NCI-H1930 (cell line): Measurements from ENCODE around the gene CDHR2.
A peak's percentile ranks its signal among the peaks of the same experiment; 100 is the strongest.

ENCODE experiments used
- DNase-seq, 2 experiments: peaks; one replicate each; lab custom pipeline; 2025; lab: John Stamatoyannopoulos, UW

CDHR2 gene

DNA sequence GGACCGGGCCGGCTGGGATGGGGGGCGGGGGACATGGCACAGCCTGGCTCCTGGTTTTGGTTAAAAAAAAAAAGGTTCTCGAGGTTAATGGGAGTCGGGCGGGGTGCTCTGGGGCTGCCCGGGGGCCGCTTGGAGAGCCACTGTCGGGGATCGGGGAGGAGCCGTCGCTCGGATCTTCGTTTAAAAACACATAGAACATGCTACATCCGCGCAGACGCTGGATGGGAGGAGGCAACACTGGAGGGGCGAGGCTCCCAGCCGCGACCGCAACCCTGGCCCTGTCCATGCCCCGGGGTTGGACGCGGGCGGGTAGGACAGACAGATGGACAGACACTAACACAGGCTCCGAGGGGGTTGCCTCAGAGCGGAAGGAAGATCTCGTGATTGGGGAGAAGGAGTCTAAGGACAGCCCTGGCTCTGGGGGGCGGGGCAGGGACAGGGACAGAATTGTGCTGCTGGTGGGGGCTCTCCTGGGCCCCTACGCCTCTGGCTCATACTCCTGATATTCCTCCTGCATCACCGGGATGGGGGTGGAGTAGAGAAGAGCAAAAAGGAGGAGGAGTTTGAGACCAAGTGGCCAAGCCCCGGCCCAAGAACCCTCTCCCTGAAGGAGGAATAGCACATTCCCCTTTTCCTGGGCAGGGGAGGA is 71.3 kb downstream of the CDHR2 start:
- no peak for DNase-seq

DNA sequence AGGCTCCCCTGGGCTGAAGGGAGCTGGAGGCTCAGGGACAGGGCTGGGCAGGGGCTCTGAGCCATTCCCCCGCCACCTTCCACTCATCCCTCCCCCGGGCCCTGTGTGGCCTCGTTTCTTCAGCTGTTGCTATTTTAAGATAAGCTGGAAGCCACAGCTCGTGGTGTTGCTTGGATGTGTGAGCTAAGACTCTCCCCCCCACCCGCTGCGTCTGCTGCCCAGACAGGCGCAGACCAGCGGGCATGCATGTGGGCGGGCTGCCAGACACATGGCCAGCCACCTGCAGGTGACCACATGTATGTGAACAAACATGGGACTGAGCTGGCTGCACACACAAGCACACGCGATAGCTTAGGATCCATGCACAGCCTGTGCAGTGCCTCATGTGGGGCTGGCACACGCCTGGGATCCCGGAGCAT is 72.5 kb downstream of the CDHR2 start:
- DNase-seq: no peak

DNA sequence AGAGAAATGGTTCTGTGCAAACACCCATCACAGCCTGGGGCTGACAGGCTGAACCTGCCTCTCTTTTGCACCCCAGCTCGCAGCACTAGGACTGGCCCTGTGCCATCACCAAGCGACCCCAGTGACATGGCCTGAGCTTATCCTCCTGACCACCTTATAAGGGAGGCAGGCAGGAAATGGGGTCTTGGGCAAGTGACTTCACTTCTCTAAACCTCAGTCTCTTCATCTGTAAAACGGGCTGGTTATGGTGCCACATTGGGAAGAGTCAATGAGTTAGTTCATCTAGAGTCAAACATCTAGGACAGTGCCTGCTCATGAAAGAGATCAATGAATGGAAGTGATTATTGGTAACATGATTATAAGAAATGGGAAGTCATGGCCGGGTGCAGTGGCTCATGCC is 75.0 kb downstream of the CDHR2 start:
- no peak for DNase-seq

DNA sequence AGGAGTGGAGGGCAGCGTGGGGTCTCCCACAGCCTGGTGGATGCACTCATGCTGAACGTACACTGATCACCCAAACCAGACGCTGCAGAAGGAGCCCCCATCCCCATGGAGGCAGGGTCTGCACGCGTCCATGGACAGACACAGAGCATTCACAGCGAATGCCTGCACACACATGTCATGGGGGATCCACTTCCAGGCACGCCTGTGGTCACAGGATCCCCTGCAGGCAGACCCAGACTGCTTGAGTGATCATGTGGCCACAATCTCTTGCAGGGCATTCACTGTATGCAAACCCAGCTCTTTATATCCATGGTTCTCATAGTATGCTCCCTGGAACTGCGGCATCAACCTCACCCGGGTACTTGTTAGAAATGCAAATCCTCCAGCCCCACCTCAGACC is 75.8 kb downstream of the CDHR2 start:
- no peak for DNase-seq

DNA sequence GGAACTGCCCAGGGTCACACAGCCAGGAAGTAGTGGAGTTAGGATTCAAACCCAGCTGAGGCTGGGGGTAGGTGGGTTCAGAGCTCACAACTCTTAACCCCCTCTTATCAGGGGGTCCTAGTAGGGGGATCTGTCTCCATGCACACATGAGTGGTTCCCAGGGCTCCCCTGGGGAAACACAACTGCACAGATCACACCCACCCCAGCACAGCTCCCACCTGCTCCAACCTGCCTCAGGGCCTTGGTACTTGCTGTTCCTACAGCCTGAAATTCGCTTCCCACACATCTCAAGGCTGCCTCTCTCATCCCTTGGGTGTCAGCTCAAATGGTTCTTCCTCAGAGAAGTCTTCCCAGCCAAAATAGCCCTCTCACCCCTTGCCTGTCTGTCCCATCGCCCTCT is 76.4 kb downstream of the CDHR2 start:
- DNase-seq: no peak

DNA sequence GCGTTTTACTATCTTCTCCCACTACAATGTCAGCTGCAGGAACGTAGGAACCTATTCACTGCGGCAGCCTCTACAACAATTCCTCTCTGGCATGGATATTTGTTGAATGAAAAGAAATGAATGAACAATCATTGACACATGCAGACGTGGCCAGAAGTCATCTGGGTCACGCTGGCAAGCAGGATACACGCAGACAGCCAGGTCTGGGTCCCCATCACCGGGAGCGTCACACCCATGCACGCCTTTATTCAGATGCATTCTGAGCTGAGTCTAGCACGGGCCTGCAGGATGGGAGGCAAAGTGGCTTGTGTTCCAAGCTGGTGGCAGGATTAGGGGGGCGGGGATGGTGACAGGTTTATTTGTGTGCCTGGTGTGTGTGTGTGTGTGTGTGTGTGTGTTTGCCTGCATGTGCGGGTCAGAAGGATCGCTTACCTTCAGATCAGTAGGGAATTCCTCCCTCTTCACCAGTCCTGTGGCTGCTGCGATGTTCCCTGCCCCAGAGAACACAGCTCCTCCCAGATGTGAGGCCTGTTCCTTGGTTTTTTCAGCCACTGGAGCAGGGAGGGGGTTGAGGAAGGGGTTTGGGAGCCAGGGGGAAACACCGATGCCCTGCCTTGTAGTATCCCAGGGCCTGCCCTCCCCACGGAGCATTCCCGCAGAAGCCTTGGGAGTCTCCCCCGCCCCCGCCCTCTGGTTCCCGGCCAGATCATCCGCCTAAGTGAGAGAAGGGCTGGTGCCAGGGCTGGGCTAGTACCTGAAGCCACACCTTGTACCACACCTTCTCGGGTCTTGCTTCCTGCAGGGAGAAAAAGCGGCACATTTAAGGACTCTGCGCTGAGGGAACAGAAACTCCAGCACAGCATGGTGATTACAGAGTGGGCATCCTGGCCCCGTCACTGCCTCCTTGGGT is 77.1 kb downstream of the CDHR2 start:
- DNase-seq: no peak

DNA sequence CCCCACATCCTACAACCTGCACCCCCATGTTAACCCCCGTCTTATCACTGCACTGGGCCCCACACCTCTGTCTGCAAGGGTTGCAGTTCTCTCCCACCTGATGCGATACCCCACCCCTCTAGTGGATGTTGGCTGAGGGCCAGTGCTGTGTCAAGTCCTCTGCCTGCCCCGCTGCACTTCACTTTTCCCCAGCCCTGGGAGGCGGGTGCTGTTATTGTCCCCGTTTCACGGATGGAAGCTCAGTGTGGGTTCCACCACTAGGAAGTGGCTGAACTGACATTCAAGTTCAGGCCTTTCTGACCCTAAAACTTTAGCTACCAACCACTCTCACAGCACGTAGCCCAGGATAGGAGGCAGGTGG is 77.7 kb downstream of the CDHR2 start:
- no peak for DNase-seq

DNA sequence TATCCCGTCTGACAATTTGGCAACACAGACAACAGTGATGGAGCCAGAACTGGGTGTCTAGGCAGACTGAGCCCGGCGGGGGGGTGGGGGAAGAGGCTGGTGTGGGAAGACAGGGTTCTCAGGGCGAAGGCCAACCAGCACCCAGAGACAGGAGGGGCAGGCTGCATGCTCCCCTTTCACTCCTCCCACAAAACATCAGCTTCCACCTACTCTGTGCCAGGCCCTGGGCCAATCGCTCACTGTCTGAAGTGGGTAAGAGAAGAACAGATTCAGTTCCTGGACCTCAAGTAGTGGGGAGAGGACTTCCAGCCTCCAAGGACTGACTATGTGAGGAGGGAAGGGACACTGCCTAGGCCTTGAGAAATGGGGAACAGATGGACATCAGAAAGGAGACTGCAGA is 78.4 kb downstream of the CDHR2 start:
- DNase-seq: no peak

DNA sequence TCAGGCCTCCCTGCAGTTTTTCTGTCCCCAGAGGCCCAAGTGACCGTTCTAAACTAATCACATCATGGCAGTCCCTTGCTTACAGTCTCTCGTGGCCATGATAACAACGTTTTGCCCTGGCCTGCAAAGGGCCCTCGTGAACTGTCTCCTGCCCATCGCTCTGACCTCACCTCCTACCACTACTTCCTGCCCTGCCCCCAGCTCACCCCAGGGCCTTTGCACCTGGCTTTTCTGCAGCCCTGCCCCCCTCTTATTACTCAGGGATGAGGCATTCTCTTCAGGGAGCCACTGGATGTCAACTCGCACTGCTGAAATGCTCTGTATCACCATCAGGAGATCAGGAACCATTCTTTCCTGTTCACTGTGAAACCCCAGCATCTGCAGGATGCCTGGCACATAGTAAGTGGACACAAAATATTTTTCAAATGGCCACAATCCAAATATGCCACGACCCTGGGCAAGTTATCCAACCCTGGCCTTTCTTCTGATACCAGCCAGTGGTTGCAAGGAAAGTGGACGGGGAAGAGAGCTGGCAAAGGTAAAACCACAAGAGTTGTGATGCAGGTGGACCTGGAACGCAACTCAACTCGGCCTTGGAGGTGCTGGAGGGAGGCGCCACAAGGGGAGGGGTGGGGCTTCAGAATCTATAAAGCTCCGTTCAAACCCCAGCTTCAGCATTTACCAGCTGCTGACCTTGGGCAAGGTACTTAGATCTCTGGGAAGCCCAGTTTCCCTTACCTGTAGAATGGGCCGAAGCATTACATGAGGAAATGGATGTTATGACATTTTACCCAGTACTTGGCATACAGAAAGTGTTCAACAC is 79.5 kb downstream of the CDHR2 start:
- no peak for DNase-seq

DNA sequence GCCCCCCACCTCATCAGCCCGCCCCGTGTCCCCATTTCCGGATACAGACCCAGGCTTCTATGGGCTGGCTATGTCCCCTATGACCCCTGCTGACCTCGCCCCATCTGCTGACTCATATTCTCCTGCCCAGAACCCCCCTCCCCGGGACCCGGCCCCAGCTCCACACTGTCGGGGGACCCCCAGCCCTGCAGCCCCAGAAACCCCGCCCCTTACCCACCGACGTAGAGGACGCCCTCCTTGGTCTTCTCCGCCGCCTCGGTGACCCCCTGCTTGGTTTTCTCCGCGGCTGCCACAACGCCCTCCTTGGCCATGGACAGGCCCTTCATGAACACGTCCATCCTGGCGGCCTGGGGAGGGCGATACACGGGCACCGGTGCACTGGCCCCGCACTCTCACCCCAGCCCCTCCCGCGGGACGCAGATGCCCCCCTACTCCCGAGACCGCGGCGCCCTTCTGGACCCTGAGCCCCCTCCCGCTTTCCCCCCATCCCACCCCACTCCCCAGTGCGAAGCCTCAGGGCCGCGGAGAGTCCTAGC is 80.2 kb downstream of the CDHR2 start:
- DNase-seq: no peak

DNA sequence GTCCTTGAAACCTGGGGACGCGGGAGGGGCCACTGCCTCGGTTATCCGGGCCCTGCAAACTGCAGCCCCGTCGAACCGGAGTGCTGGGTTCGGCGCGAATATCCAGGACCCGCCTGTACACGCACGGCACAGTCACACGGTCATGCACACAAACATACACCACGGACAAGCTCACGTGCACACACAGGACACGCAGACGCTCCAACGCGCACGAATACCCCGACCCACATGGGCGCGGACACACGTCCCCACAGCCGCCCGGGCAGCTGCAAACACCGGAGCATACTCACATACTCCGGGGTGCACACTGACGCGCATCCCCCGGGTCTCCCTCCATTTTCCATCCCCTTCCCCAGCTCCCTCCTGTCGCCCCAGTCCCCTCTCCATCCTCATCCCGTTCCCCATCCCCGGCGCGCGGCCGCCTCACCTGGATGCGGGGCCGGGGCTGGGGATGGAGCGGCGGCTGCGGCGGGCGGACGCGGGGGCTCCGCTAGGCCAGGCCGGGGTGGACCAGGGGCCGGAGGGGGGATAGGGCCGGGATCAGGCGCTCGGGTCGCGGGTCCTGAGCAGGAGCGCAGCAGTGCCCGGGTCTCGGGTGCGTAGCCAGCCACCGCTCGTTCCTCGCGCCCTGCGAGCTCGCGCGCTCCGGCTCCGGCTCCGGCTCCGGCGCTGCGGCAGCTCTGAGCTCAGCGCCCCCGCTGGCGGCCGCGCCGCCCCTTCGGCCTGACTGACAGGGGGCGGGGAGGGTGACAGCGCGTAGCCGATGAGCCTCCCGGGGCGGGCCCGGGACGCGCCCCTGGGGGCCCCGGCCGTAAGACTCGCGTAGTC is 80.9 kb downstream of the CDHR2 start, which contains the start of the genes EIF4E1B and SNCB:
EIF4E1B (plus strand) TSS at position 823 of the 828 bp plus-strand sequence. CDS start 12,113 bp downstream, outside the sequence.
SNCB (minus strand) TSS at position 682 of the 828 bp plus-strand sequence. CDS start 880 bp downstream, outside the sequence.
- peak in 1 of 2 experiments; percentile 41 for DNase-seq

DNA sequence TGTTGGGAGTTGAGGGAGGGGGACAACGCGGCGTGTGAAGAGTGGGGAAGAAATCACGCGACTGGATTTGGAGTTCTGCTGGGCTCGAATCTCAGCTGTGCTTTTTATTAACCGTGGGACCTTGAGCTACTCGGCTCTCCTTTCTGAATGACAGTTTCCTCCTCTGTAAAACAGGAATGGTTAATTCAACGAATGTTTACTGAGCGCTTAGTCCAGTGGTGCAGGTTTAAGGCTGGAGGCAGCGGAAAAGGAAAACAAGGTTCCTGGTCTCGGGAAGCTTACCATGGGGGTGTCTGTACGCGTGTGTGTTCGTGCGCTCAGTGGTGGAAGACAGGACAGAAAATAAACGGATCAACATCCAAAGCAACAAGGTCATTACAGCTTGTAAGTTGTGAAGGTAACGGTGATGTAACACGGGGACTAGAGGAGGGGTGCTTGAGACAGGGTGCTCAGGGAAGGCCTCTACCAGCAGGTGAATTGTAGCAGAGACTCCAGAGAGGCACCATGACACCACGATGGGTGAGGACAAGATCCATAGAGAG is 81.6 kb downstream of the CDHR2 start:
- no peak for DNase-seq

DNA sequence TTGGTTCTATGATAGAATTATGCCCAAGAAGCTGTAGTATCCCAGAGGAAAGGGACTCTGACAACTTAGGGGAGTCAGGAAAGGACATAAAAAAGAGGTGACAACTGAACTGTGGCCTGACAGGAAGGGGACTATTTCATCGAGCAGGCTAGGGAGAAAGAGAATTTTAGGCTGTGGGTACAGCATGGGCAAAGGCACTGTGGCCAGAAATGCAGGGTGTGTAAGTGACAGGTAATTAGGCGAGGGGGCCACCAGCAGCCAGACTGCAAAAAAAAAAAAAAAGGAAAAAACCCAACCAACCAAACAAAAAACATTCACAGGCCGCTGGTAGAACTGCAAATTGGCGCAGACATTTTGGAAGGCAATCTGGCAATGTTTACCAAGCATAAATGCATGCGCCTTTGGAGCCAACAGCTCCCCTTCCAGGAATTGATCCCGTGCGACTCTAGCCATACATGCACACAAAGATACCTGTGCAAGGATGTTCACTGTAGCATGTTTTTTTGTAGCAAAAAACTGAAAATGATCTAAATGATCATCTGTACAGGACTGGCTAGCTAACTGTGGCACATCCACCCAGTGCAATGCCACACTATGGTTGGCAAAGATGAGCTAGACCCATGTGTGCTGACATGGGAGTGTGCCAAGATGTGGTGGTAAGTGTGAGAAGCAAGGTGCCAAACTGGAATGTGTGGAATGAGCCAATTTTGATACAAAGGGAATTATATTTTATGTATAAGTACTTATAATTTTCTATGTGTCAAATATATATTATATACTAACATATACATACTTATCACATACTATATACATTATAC is 82.5 kb downstream of the CDHR2 start:
- DNase-seq: no peak

DNA sequence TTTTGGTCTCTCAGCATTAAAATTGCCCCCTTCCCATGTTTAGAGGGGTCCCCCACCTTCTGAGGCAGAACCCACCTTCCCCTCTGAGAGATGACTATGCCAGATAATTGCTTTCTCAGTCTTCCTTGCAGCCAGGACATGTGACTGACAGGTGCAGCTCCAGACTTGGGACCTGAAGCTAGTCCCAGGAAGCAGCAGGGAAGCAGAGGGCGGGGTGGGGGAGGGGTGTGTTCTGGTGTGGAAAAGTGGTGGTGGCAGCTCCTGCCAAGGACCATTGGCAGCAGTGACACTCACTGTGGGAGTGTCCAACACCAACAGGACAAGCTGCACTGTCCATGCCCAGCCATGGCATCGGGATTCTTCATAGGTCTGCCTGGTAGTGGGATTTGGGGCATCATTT is 83.6 kb downstream of the CDHR2 start:
- no peak for DNase-seq

DNA sequence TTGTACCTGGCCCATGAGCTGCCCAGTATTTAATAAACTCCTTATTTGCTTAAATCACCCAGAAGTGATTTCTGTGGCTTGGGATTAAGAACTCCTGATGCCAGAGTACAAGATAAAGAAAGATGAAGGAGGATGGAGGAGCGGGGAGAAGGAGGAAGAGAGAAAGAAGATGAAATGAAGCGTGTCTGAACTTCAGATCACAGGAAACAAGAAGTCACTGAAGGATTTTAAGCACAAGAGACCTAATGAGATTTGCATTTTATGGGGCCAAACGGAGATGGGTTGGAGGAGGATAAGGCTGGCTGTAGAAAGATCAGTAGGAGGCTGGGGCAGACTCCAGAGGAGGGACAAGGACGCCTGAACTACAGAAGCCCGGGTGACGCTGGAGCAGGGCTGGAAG is 84.5 kb downstream of the CDHR2 start:
- DNase-seq: no peak

DNA sequence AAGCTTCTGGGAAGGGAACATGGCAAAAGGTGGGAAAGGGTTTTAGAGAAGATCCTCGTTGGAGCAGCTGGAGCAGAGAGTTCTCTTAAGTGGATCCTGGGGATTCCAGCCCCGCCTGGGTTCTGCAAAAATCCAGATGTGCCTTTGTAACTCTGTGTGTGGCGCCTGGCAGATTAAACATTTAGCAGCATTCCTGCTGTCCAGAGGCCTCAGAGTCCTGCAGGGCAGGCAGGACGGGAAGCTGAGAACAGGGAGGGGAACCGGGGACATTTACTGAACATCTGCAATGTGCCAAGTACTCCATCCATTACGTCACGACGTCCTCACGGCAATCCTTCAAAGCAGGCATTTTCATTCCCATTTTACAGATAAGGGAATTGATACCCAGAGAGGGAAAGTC is 87.3 kb downstream of the CDHR2 start:
- no peak for DNase-seq

DNA sequence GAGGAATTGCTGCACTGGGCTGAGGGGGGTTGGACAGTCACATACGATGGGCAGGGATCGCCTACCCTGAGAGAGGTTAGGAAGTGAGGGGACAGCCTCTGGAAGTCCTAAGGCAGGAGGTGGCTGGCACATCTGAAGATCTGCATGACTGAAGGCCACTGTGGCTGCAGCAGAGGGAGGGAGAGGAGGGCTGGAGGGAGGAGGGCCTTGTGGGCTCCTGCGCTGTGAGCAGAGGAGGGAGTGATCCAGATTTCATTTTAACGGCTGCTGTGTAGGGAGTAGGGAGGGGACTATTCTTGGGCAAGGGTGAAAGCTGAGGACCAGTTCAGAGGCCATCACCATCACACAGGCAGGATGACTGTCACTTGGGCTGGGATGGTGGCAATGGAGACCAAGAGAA is 88.4 kb downstream of the CDHR2 start:
- DNase-seq: no peak

DNA sequence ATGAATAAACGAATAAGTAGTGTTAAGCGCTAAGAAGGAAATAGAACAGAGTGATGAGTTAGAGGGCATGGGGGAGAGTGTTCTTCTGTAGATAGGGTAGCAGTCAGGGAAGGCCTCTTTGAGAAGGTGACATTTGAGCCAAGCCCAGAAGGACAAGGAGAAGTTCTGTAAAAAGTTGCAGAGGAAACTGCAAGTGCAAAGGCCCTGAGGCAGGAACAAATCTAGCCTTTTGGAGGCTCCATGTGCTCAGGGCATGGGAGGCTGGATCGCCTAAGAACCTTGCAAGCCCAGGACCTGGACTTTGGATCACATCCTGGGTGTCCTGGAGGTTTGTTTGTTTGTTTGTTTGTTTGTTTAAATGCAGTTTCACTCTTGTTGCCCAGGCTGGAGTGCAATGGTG is 89.3 kb downstream of the CDHR2 start:
- no peak for DNase-seq

DNA sequence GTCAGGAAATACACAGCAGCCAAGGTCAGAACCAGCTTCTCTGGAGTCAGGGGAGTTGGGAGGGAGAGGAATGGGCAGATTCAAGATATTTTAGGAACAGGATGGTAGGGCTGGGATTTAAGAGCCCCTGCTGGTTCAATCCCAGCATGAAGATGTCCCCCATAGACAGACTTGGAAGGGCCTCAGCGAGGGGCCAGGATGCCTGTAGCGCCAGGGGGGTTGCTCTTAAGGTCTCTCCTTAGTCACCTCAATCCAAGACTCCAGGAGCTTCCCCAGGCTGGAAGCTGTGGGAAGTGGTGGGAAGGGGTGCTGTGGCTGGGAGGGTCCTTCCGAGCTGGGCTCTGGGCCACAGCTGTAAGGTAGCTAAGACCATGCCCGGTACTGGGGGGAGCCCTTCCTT is 90.1 kb downstream of the CDHR2 start:
- no peak for DNase-seq

DNA sequence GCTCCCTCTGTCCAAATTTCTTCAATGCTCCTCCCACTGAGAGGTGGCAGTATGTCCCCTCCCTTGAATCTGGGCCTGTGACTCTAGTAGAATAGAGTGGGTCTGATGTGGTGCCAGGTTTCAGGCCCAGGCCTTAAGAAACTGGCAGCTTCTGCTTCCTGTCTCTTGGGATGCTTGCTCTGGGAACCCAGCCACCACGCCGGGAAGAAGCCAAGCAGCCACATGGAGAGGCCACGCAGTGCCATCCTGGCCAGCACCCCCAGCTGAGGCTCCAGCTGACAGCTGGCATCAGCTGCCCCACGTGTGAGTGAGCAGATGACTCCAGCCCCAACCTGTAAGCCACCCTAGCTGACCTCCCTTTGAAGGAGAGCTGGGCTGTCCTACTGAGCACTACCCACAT is 90.8 kb downstream of the CDHR2 start:
- DNase-seq: no peak
